Activated T-helper 2 cell treated with anti-CD3 and anti-CD28 coated beads, Interferon-gamma antibody, Interleukin-2, Interleukin-4, amounts not matched to agents 10 μg/mL and 5 μg/mL and 100 μg/mL, durations not matched to agents 14 hours and 24 hours and 36 hours (primary cell): Measurements from ENCODE around the gene NELFB. TPM values are rescaled to one million over a fixed set of nuclear protein-coding genes. Genes with fewer than 3 reads are reported as not detected.
"Not testable (repeated sequence)": the region's sequence is repeated elsewhere in the genome, so short reads cannot be mapped to it uniquely, and the experiment has no call there.

Source experiments
- DNase-seq: peaks from one replicate; pipeline ENCODE4 v3.0.0; 2021; ENCODE audit warnings: low spot score
- H3K27ac Mint-ChIP-seq: one replicate; pipeline ENCODE4 v1.8.0; 2021; ENCODE audit warnings: mixed read lengths
- H3K27me3 Mint-ChIP-seq: one replicate; pipeline ENCODE4 v1.8.0; 2021; ENCODE audit warnings: low read depth, mixed read lengths
- H3K36me3 Mint-ChIP-seq: one replicate; pipeline ENCODE4 v1.8.0; 2021; ENCODE audit warnings: low read depth, mixed read lengths
- H3K4me1 Mint-ChIP-seq: one replicate; pipeline ENCODE4 v1.8.0; 2021; ENCODE audit warnings: low read depth, mixed read lengths
- H3K4me3 Mint-ChIP-seq: one replicate; pipeline ENCODE4 v1.8.0; 2021; ENCODE audit warnings: low read depth, mild to moderate bottlenecking, moderate library complexity, mixed read lengths
- H3K9me3 Mint-ChIP-seq: one replicate; pipeline ENCODE4 v1.8.0; 2021; ENCODE audit warnings: mixed read lengths
- intact Hi-C: fragments of 100-400 bp; cut with micrococcal nuclease; formaldehyde crosslinking; loops from one replicate; pipeline ENCODE4 v1.15.1; 2023
- total RNA-seq: library from RNA; stranded (reverse); gene quantifications from 2 replicates; pipeline ENCODE4 v1.2.3, GENCODE V29; 2022

Gene NELFB
- total RNA-seq, 1 donor from 2014 or later: 71.4 TPM

- Mint-ChIP-seq H3K27me3 (no peaks in the 10 kb centered on the region), H3K27ac (no peak overlapping the region), H3K4me1 (peaks cover 14% of the 10 kb centered on the region), H3K9me3 (no peaks in the 10 kb centered on the region), H3K36me3 (peaks cover 27% of the 10 kb centered on the region), H3K4me3 (peak overlapping the region; percentile 85)
- DNase-seq: peak; percentile 63
- intact Hi-C loops: loop anchor here (1.0 to 5.0 kb wide), 3 partner anchors 14 to 114 kb away; partner anchors contain the start of gene NELFB
Measured at GRCh38 chr9:137241490-137242268, 13.4 kb upstream of the NELFB start.

- Mint-ChIP-seq H3K9me3 (no peaks in the 10 kb centered on the region), H3K4me1 (peaks cover 14% of the 10 kb centered on the region), H3K27me3 (no peaks in the 10 kb centered on the region), H3K36me3 (peaks cover 27% of the 10 kb centered on the region), H3K4me3 (peak overlapping the region; percentile 85), H3K27ac (peak overlapping the region; percentile 55)
- intact Hi-C loops: loop anchor here (5.0 kb wide), 1 partner anchor 115 kb away; no protein-coding TSS in a partner anchor
- DNase-seq: no peak
Measured at GRCh38 chr9:137242269-137243203, 12.6 kb upstream of the NELFB start.

- Mint-ChIP-seq H3K36me3 (peaks cover 27% of the 10 kb centered on the region), H3K4me1 (peaks cover 14% of the 10 kb centered on the region), H3K4me3 (peak overlapping the region; percentile 85)
- not testable (repeated sequence) for H3K27ac Mint-ChIP-seq, H3K9me3 Mint-ChIP-seq, H3K27me3 Mint-ChIP-seq, DNase-seq
- intact Hi-C loops: loop anchor here (5.0 kb wide), 1 partner anchor 116 kb away; no protein-coding TSS in a partner anchor
Measured at GRCh38 chr9:137243266-137243625, 11.9 kb upstream of the NELFB start.

- peak overlapping the region; percentile 33 for H3K27ac Mint-ChIP-seq
- H3K27me3 Mint-ChIP-seq: no peaks in the 10 kb centered on the region
- H3K4me3 Mint-ChIP-seq: peak overlapping the region; percentile 85
- H3K4me1 Mint-ChIP-seq: peaks cover 13% of the 10 kb centered on the region
- H3K9me3 Mint-ChIP-seq: no peaks in the 10 kb centered on the region
- intact Hi-C loops: loop anchor here (5.0 kb wide), 1 partner anchor 117 kb away; no protein-coding TSS in a partner anchor
- H3K36me3 Mint-ChIP-seq: peaks cover 27% of the 10 kb centered on the region
- no peak for DNase-seq
Measured at GRCh38 chr9:137243626-137244485, 11.3 kb upstream of the NELFB start.

- Mint-ChIP-seq H3K27me3 (no peaks in the 10 kb centered on the region), H3K9me3 (no peaks in the 10 kb centered on the region), H3K27ac (no peak overlapping the region), H3K36me3 (peaks cover 27% of the 10 kb centered on the region), H3K4me3 (no peak overlapping the region), H3K4me1 (peaks cover 10% of the 10 kb centered on the region)
- intact Hi-C loops: loop anchor here (5.0 kb wide), 1 partner anchor 117 kb away; no protein-coding TSS in a partner anchor
- DNase-seq: no peak
Measured at GRCh38 chr9:137244486-137245449, 10.4 kb upstream of the NELFB start.

GRCh38 chr9:137245450-137246421 lies 9.4 kb upstream of the NELFB start:
- Mint-ChIP-seq H3K27me3 (no peaks in the 10 kb centered on the region), H3K4me3 (no peak overlapping the region), H3K4me1 (peaks cover 10% of the 10 kb centered on the region), H3K27ac (no peak overlapping the region), H3K36me3 (peaks cover 27% of the 10 kb centered on the region), H3K9me3 (no peaks in the 10 kb centered on the region)
- no peak for DNase-seq
- intact Hi-C loops: no loop called here

- no peak for DNase-seq
- Mint-ChIP-seq H3K9me3 (no peaks in the 10 kb centered on the region), H3K27ac (no peak overlapping the region), H3K36me3 (peaks cover 18% of the 10 kb centered on the region), H3K4me3 (no peak overlapping the region), H3K27me3 (no peaks in the 10 kb centered on the region), H3K4me1 (peaks cover 9% of the 10 kb centered on the region)
- intact Hi-C loops: no loop called here
Measured at GRCh38 chr9:137247135-137247915, 7.8 kb upstream of the NELFB start.

- intact Hi-C loops: no loop called here
- no peaks in the 10 kb centered on the region for H3K9me3 Mint-ChIP-seq
- peaks cover 3% of the 10 kb centered on the region for H3K4me1 Mint-ChIP-seq
- H3K36me3 Mint-ChIP-seq: peaks cover 12% of the 10 kb centered on the region
- no peaks in the 10 kb centered on the region for H3K27me3 Mint-ChIP-seq
- DNase-seq: no peak
- H3K27ac Mint-ChIP-seq: no peak overlapping the region
- H3K4me3 Mint-ChIP-seq: no peak overlapping the region
Measured at GRCh38 chr9:137247916-137248175, 7.3 kb upstream of the NELFB start.

- Mint-ChIP-seq H3K36me3 (peaks cover 3% of the 10 kb centered on the region), H3K9me3 (no peaks in the 10 kb centered on the region), H3K4me1 (peaks cover 5% of the 10 kb centered on the region), H3K27ac (no peak overlapping the region), H3K4me3 (no peak overlapping the region), H3K27me3 (no peaks in the 10 kb centered on the region)
- no peak for DNase-seq
- intact Hi-C loops: no loop called here
Measured at GRCh38 chr9:137250329-137251193, 4.6 kb upstream of the NELFB start.

- H3K9me3 Mint-ChIP-seq: no peaks in the 10 kb centered on the region
Measured at GRCh38 chr9:137251194-137251461, 4.0 kb upstream of the NELFB start, which contains the start of gene STPG3. TSS of gene STPG3 (plus strand) at chr9:137251286. CDS start at chr9:137251287, 1 bp downstream.

More at GRCh38 chr9:137251194-137251461, 4.0 kb upstream of the NELFB start, which contains the start of gene STPG3:
- Mint-ChIP-seq H3K4me1 (peaks cover 7% of the 10 kb centered on the region), H3K36me3 (peaks cover 6% of the 10 kb centered on the region), H3K4me3 (no peak within 1 kb of the TSS), H3K27me3 (no peaks in the 10 kb centered on the region), H3K27ac (no peak within 1 kb of the TSS)
- intact Hi-C loops: no loop called here
- DNase-seq: no peak
